Thyroid gland (tissue), 4 donors: ENCODE data around the gene PLEKHD1.

ENCODE experiments used
- POLR2A ChIP-seq, 2 donors: fragments of 450-650 bp; IDR thresholded peaks; one replicate each; pipeline ENCODE4 v1.6.1; 2017; ENCODE audit warnings: antibody characterized with exemption in 2 of 2, mild to moderate bottlenecking in 2 of 2, moderate library complexity in 1 of 2
- TF ChIP-seq, protein P1 (sequence below), 6 experiments: fragments of 200-600 bp in 3 of 6; fragments of 450-650 bp in 3 of 6; sonication (generic) in 3 of 6; IDR thresholded peaks; one replicate each; pipeline ENCODE4 v1.5.1; 2016 to 2019; ENCODE audit warnings: antibody characterized with exemption in 6 of 6, mild to moderate bottlenecking in 2 of 6, inconsistent platforms in 1 of 6, moderate library complexity in 1 of 6

DNA sequence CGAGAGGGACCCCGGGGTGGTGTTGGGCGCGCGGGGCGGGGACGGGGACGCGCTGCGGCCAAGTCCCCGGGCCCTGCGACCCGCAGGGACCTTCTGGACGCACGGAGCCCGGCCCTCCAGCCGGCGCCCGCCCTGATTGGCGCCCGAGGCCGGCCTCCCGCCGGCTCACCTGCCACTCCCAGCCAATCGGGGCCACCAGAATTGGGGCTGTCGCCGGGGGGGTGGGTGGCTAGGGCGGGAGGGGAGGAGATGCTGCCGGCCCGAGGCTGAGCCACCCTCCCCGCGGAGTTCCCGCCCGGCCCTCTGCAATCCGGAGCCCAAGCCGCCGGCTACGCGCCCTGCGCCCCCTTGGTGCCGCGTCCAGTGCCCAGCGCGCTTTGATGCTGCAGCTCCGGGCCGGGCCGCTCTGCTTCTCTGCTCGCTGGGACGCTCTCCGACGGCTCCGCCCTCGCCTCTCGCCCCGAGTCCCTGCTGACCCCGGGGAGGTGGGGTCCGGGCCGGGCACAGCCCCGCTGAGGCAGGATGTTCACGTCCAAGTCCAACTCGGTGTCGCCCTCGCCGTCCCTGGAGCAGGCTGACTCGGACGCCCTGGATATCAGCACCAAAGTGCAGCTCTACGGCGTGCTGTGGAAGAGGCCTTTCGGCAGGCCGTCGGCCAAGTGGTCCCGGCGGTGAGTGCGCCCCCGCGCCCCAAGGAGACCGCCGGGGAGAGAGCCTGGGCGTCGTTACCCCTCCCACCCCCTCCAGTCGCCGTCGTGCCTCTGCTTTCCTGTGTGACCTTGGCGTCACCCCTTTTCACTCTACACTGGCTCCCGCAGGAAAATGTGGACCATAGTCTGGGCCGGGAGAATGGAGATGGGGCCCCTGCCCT is at the start of gene PLEKHD1:
- TF ChIP-seq, protein P1, sequence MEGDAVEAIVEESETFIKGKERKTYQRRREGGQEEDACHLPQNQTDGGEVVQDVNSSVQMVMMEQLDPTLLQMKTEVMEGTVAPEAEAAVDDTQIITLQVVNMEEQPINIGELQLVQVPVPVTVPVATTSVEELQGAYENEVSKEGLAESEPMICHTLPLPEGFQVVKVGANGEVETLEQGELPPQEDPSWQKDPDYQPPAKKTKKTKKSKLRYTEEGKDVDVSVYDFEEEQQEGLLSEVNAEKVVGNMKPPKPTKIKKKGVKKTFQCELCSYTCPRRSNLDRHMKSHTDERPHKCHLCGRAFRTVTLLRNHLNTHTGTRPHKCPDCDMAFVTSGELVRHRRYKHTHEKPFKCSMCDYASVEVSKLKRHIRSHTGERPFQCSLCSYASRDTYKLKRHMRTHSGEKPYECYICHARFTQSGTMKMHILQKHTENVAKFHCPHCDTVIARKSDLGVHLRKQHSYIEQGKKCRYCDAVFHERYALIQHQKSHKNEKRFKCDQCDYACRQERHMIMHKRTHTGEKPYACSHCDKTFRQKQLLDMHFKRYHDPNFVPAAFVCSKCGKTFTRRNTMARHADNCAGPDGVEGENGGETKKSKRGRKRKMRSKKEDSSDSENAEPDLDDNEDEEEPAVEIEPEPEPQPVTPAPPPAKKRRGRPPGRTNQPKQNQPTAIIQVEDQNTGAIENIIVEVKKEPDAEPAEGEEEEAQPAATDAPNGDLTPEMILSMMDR (IDR thresholded peaks at IDR 0.05) = no peak
- TF ChIP-seq POLR2A (IDR thresholded peaks at IDR 0.05) = peak in 1 of 2 donors; percentile 71
